Activated CD8-positive, alpha-beta T cell treated with anti-CD3 and anti-CD28 coated beads for 36 hours (primary cell): Measurements from ENCODE around the gene PLD1. TPM values are rescaled to one million over a fixed set of nuclear protein-coding genes. Genes with fewer than 3 reads are reported as not detected.
"Not testable (repeated sequence)": the region's sequence is repeated elsewhere in the genome, so short reads cannot be mapped to it uniquely, and the experiment has no call there.

Experiments used
- ATAC-seq: fragments of 200-7000 bp; cut with Tn5 transposase; one replicate; pipeline ENCODE4 v1.10.0; 2021; ENCODE audit warnings: mild to moderate bottlenecking, moderate library complexity
- CTCF ChIA-PET: fragments of 350-600 bp; sonication (Branson Sonifier 250); formaldehyde crosslinking; loops from one replicate; lab custom pipeline; 2021; ENCODE audit warnings: antibody characterized with exemption; lab: Charles Lee
- POLR2A ChIA-PET: fragments of 350-600 bp; sonication (Branson Sonifier 250); formaldehyde crosslinking; loops from one replicate; lab custom pipeline; 2021; ENCODE audit warnings: antibody characterized with exemption; lab: Charles Lee
- DNase-seq: peaks from one replicate; pipeline ENCODE4 v3.0.0-alpha.2; 2020
- H3K27ac Mint-ChIP-seq: one replicate; pipeline ENCODE4 v1.8.0; 2021; ENCODE audit warnings: mild to moderate bottlenecking, mixed read lengths
- H3K27me3 Mint-ChIP-seq: one replicate; pipeline ENCODE4 v1.8.0; 2021; ENCODE audit warnings: mixed read lengths
- H3K36me3 Mint-ChIP-seq: one replicate; pipeline ENCODE4 v1.8.0; 2021; ENCODE audit warnings: low read depth, mixed read lengths
- H3K4me1 Mint-ChIP-seq: one replicate; pipeline ENCODE4 v1.8.0; 2021; ENCODE audit warnings: low read depth, mixed read lengths
- H3K4me3 Mint-ChIP-seq: one replicate; pipeline ENCODE4 v1.8.0; 2021; ENCODE audit warnings: mild to moderate bottlenecking, moderate library complexity, mixed read lengths
- H3K9me3 Mint-ChIP-seq: one replicate; pipeline ENCODE4 v1.8.0; 2021; ENCODE audit warnings: mixed read lengths
- intact Hi-C: fragments of 100-400 bp; cut with micrococcal nuclease; formaldehyde crosslinking; loops from one replicate; pipeline ENCODE4 v1.10.0; 2022
- total RNA-seq, 2 experiments: library from RNA; stranded (reverse); gene quantifications; one replicate each; pipeline ENCODE4 v1.2.3, GENCODE V29; 2021
- TF ChIP-seq, protein P1 (sequence below): fragments of 200-600 bp; IDR thresholded peaks from one replicate; pipeline ENCODE4 v1.8.0; 2022; ENCODE audit warnings: antibody characterized with exemption, mild to moderate bottlenecking

The PLD1 gene
- total RNA-seq, 2 experiments from 2014 or later = 0.86 to 1.2 TPM

GRCh38 chr3:171566803-171567422 is 243.4 kb downstream of the PLD1 start:
- no peak for DNase-seq
- POLR2A ChIA-PET = no interaction called here
- Mint-ChIP-seq H3K4me3 (no peak overlapping the region), H3K9me3 (no peaks in the 10 kb centered on the region), H3K4me1 (peaks cover 4% of the 10 kb centered on the region), H3K36me3 (no peaks in the 10 kb centered on the region), H3K27me3 (peaks cover 2% of the 10 kb centered on the region), H3K27ac (no peak overlapping the region)
- TF ChIP-seq, protein P1, sequence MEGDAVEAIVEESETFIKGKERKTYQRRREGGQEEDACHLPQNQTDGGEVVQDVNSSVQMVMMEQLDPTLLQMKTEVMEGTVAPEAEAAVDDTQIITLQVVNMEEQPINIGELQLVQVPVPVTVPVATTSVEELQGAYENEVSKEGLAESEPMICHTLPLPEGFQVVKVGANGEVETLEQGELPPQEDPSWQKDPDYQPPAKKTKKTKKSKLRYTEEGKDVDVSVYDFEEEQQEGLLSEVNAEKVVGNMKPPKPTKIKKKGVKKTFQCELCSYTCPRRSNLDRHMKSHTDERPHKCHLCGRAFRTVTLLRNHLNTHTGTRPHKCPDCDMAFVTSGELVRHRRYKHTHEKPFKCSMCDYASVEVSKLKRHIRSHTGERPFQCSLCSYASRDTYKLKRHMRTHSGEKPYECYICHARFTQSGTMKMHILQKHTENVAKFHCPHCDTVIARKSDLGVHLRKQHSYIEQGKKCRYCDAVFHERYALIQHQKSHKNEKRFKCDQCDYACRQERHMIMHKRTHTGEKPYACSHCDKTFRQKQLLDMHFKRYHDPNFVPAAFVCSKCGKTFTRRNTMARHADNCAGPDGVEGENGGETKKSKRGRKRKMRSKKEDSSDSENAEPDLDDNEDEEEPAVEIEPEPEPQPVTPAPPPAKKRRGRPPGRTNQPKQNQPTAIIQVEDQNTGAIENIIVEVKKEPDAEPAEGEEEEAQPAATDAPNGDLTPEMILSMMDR = peak; percentile 84
- CTCF ChIA-PET = interaction anchor here (0.6 to 3.2 kb wide), 35 partner anchors 9 to 755 kb away, joined by 3 to 37 read pairs (median 4); partner anchors contain the start of gene SLC2A2
- ATAC-seq = peak; percentile 64
- intact Hi-C loops = loop anchor here (2.0 to 10.0 kb wide), 4 partner anchors 312 to 605 kb away; no protein-coding TSS in a partner anchor

GRCh38 chr3:171565481-171566058 is 244.7 kb downstream of the PLD1 start:
- Mint-ChIP-seq H3K27me3 (peaks cover 2% of the 10 kb centered on the region), H3K36me3 (no peaks in the 10 kb centered on the region), H3K27ac (no peak overlapping the region), H3K4me1 (peaks cover 13% of the 10 kb centered on the region), H3K9me3 (no peaks in the 10 kb centered on the region), H3K4me3 (no peak overlapping the region)
- no peak for DNase-seq
- TF ChIP-seq, protein P1 = no peak
- CTCF ChIA-PET = interaction anchor here (1.0 to 3.2 kb wide), 30 partner anchors 8 to 603 kb away, joined by 3 to 37 read pairs (median 5); partner anchors contain the start of gene SLC2A2
- ATAC-seq = no peak
- intact Hi-C loops = loop anchor here (2.0 to 10.0 kb wide), 4 partner anchors 311 to 603 kb away; no protein-coding TSS in a partner anchor
- POLR2A ChIA-PET = interaction anchor here (0.7 to 1.5 kb wide), 2 partner anchors 96 to 273 kb away, joined by 3 read pairs; no protein-coding TSS in a partner anchor

DNA sequence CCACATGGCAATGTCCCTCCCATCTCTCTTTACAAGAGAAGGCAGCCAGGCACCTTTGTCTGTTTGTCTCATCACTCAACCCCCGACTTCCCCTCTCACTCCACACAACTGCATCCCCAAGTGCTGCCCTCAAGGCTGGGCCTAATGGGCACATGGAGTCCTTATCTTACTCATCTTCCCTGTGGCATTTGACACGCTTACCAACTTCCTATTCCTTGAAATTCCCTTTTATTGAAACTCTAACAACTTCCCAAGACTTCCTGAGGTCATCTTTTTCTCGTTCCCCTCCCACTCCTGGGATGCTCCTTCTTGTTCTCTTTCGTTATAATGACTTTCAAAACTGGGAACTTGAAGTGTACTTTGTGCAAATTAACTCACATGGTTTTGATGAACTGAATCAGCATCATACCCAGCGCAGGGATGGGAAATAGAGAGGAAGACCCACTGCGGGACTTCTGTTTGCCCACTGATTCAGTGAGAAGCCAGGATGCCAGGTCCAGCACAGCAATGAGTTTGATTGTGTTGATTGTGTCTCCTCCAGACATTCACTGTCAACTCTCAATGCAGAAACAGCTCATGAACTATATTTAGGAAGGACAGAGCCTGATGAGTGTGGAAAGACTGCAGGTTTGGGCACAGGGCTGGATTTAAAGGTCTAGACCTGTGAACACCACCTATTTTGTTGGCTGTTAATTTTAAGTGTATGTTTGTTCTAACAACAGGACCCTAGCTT is 245.4 kb downstream of the PLD1 start:
- Mint-ChIP-seq H3K9me3 (no peaks in the 10 kb centered on the region), H3K27ac (no peak overlapping the region), H3K36me3 (no peaks in the 10 kb centered on the region), H3K4me1 (peaks cover 13% of the 10 kb centered on the region), H3K27me3 (peaks cover 2% of the 10 kb centered on the region), H3K4me3 (no peak overlapping the region)
- no peak for ATAC-seq
- DNase-seq = no peak
- TF ChIP-seq, protein P1 = no peak
- ChIA-PET CTCF (interaction anchor here (1.0 to 3.2 kb wide), 21 partner anchors 10 to 603 kb away, joined by 3 to 37 read pairs (median 5); partner anchors contain the start of gene SLC2A2), POLR2A (interaction anchor here (0.7 to 1.5 kb wide), 2 partner anchors 95 to 272 kb away, joined by 3 read pairs; no protein-coding TSS in a partner anchor)
- intact Hi-C loops = loop anchor here (5.0 to 10.0 kb wide), 4 partner anchors 108 to 603 kb away; no protein-coding TSS in a partner anchor

- H3K27ac Mint-ChIP-seq = peak overlapping the region; percentile 25
- DNase-seq (peak; percentile 17), ATAC-seq (peak; percentile 14)
- H3K36me3 Mint-ChIP-seq = no peaks in the 10 kb centered on the region
- ChIA-PET POLR2A (no interaction called here), CTCF (interaction anchor here (0.6 to 2.8 kb wide), 3 partner anchors 103 to 400 kb away, joined by 3 to 12 read pairs (median 4); partner anchors contain the start of gene TNIK)
- peaks cover 20% of the 10 kb centered on the region for H3K4me1 Mint-ChIP-seq
- H3K27me3 Mint-ChIP-seq = no peaks in the 10 kb centered on the region
- intact Hi-C loops = loop anchor here (5.0 to 10.0 kb wide), 2 partner anchors 106 to 308 kb away; no protein-coding TSS in a partner anchor
- TF ChIP-seq, protein P1 = no peak
- H3K9me3 Mint-ChIP-seq = no peaks in the 10 kb centered on the region
- no peak overlapping the region for H3K4me3 Mint-ChIP-seq
Observed at GRCh38 chr3:171563298-171563697, 247.0 kb downstream of the PLD1 start.

DNA sequence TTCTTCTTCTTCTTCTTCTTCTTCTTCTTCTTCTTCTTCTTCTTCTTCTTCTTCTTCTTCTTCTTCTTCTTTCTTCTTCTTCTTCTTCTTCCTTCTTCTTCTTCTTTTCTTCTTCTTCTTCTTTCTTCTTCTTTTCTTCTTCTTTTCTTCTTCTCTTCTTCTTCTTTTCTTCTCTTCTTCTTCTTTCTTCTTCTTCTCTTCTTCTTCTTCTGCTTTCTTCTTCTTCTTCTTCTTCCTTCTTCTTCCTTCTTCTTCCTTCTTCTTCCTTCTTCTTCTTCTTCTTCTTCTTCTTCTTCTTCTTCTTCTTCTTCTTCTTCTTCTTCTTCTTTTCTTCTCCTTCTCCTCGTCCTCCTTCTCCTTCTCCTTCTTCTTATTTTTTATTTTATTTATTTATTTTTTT is 247.8 kb downstream of the PLD1 start:
- CTCF ChIA-PET = interaction anchor here (1.6 to 2.8 kb wide), 2 partner anchors 210 to 399 kb away, joined by 3 to 12 read pairs; no protein-coding TSS in a partner anchor
- POLR2A ChIA-PET, H3K9me3 Mint-ChIP-seq, DNase-seq, ATAC-seq, H3K27me3 Mint-ChIP-seq, H3K36me3 Mint-ChIP-seq, H3K4me3 Mint-ChIP-seq: not testable (repeated sequence)
- peak overlapping the region; percentile 78 for H3K27ac Mint-ChIP-seq
- H3K4me1 Mint-ChIP-seq = peaks cover 20% of the 10 kb centered on the region
- intact Hi-C loops = loop anchor here (5.0 to 10.0 kb wide), 2 partner anchors 105 to 308 kb away; no protein-coding TSS in a partner anchor
